B cell (primary cell): ENCODE data around the gene ATL1. TPM values are rescaled to one million over a fixed set of nuclear protein-coding genes. Genes with fewer than 3 reads are reported as not detected.

ENCODE experiments used
- ATAC-seq: fragments of 200-7000 bp; cut with Tn5 transposase; one replicate; pipeline ENCODE4 v1.10.0; 2021; ENCODE audit warnings: low read depth, mild to moderate bottlenecking, moderate number of reproducible peaks, moderate library complexity
- CTCF ChIA-PET: fragments of 350-600 bp; sonication (Branson Sonifier 250); formaldehyde crosslinking; loops from one replicate; lab custom pipeline; 2021; ENCODE audit warnings: antibody characterized with exemption, inconsistent platforms; lab: Charles Lee
- POLR2A ChIA-PET: fragments of 350-600 bp; sonication (Branson Sonifier 250); formaldehyde crosslinking; loops from one replicate; lab custom pipeline; 2021; ENCODE audit warnings: antibody characterized with exemption; lab: Charles Lee
- DNase-seq: peaks from one replicate; pipeline ENCODE4 v3.0.0; 2013
- H2AFZ ChIP-seq: 2 replicates; pipeline ENCODE4 v1.6.1; 2012; ENCODE audit warnings: mild to moderate bottlenecking, low read depth, low read length; ENCODE audit not compliant: insufficient read depth, poor library complexity, severe bottlenecking
- H3K27ac ChIP-seq, 2 donors: 1 replicate in 1 of 2; 2 replicates in 1 of 2; pipeline ENCODE4 v1.5.1; 2012 to 2013; ENCODE audit warnings: low read length in 2 of 2, mild to moderate bottlenecking in 2 of 2, moderate library complexity in 1 of 2
- H3K27me3 ChIP-seq, 4 experiments: fragments of 200-600 bp in 1 of 4; sonication (generic) in 1 of 4; replicated peaks in 1 of 4; 1 replicate in 2 of 4; 2 replicates in 2 of 4; pipeline versions ENCODE4 v1.6.1 to v1.7.0; 2013 to 2016; ENCODE audit warnings: low read length in 3 of 4, mild to moderate bottlenecking in 2 of 4, mixed read lengths in 1 of 4, moderate library complexity in 1 of 4; ENCODE audit not compliant: insufficient read depth in 4 of 4, control insufficient read depth in 3 of 4; ENCODE audit errors: control extremely low read depth in 1 of 4
- H3K36me3 ChIP-seq, 2 experiments: replicated peaks in 1 of 2; 1 replicate in 1 of 2; 2 replicates in 1 of 2; pipeline versions ENCODE4 v1.6.1 to v1.7.1; 2013; ENCODE audit warnings: low read length in 1 of 2; ENCODE audit not compliant: insufficient read depth in 2 of 2, control insufficient read depth in 1 of 2; ENCODE audit errors: control extremely low read depth in 1 of 2, extremely low read depth in 1 of 2
- H3K4me1 ChIP-seq, 2 donors: fragments of 200-600 bp in 1 of 2; sonication (generic) in 1 of 2; 1 replicate in 1 of 2; 2 replicates in 1 of 2; pipeline versions ENCODE4 v1.5.1 to v1.6.1; 2013 to 2017; ENCODE audit warnings: low read length in 2 of 2; ENCODE audit not compliant: control insufficient read depth in 2 of 2, insufficient read depth in 2 of 2
- H3K4me2 ChIP-seq: replicated peaks from 2 replicates; pipeline ENCODE3; 2012; ENCODE audit warnings: mild to moderate bottlenecking, low read depth, low read length; ENCODE audit not compliant: poor library complexity, severe bottlenecking
- H3K4me3 ChIP-seq, 5 experiments: fragments of 200-600 bp in 1 of 5; sonication (generic) in 1 of 5; 1 replicate in 3 of 5; 2 replicates in 2 of 5; pipeline versions ENCODE4 v1.5.1 to v1.7.0; 2011 to 2016; ENCODE audit warnings: low read length in 4 of 5, mild to moderate bottlenecking in 4 of 5, low read depth in 2 of 5, control low read depth in 1 of 5, moderate library complexity in 1 of 5; ENCODE audit not compliant: insufficient read depth in 1 of 5; ENCODE audit errors: control extremely low read depth in 1 of 5, extremely low read depth in 1 of 5
- H3K79me2 ChIP-seq: fragments of 200-600 bp; sonication (generic); one replicate; pipeline ENCODE4 v1.6.0; 2016; ENCODE audit warnings: low read length; ENCODE audit not compliant: control insufficient read depth, insufficient read depth
- H3K9ac ChIP-seq: fragments of 200-600 bp; sonication (generic); 2 replicates; pipeline ENCODE4 v1.6.1; 2017; ENCODE audit warnings: mild to moderate bottlenecking, low read length, moderate library complexity
- H3K9me3 ChIP-seq, 3 donors: one replicate each; pipeline versions ENCODE4 v1.6.1 to v1.7.1; 2013; ENCODE audit warnings: low read length in 2 of 3; ENCODE audit not compliant: control insufficient read depth in 2 of 3, insufficient read depth in 1 of 3; ENCODE audit errors: control extremely low read depth in 1 of 3
- H4K20me1 ChIP-seq: 2 replicates; pipeline ENCODE4 v1.6.0; 2012; ENCODE audit warnings: mild to moderate bottlenecking, low read length; ENCODE audit not compliant: insufficient read depth, control insufficient read depth, poor library complexity, severe bottlenecking
- H3K27ac Mint-ChIP-seq: one replicate; pipeline ENCODE4 v1.8.0; 2021; ENCODE audit warnings: mixed read lengths
- H3K27me3 Mint-ChIP-seq: one replicate; pipeline ENCODE4 v1.8.0; 2021; ENCODE audit warnings: mixed read lengths
- H3K4me1 Mint-ChIP-seq: one replicate; pipeline ENCODE4 v1.8.0; 2021; ENCODE audit warnings: mixed read lengths
- H3K4me3 Mint-ChIP-seq: one replicate; pipeline ENCODE4 v1.8.0; 2021; ENCODE audit warnings: mixed read lengths
- H3K9me3 Mint-ChIP-seq: one replicate; pipeline ENCODE4 v1.8.0; 2022; ENCODE audit warnings: mixed read lengths; ENCODE audit not compliant: insufficient read depth
- EZH2 ChIP-seq: IDR thresholded peaks from 2 replicates; pipeline ENCODE4 v1.6.1; 2012; ENCODE audit warnings: borderline replicate concordance, low read depth, mild to moderate bottlenecking, moderate library complexity, low read length; ENCODE audit not compliant: insufficient read depth, poor library complexity, severe bottlenecking
- WGBS: methylation state at CpG from one replicate; pipeline ENCODE4 v1.1.5; 2013; ENCODE audit warnings: missing lambda C conversion rate; ENCODE audit not compliant: insufficient coverage; 5-methylcytosine and 5-hydroxymethylcytosine counted together
- intact Hi-C: fragments of 100-400 bp; cut with micrococcal nuclease; formaldehyde crosslinking; loops from one replicate; pipeline ENCODE4 v1.10.0; 2022
- polyA plus RNA-seq: library from polyadenylated mRNA; depleted of rRNA; stranded (reverse); fragments of >200 nt; gene quantifications from 2 replicates; pipeline ENCODE4 v1.2.3, GENCODE V29; 2012
- total RNA-seq, 2 donors: library from RNA; stranded (reverse); fragments of 120-200 nt in 1 of 2; gene quantifications; 1 replicate in 1 of 2; 2 replicates in 1 of 2; pipeline versions ENCODE4 v1.2.3 to v1.2.4, GENCODE V29; 2013 to 2022
- TF ChIP-seq, protein P1 (sequence below): fragments of 200-600 bp; IDR thresholded peaks from one replicate; pipeline ENCODE4 v1.8.0; 2022; ENCODE audit warnings: antibody characterized with exemption, mild to moderate bottlenecking

The ATL1 gene
- total and polyA plus RNA-seq, 2 donors (not counting 1 experiment from before 2014, with no cell fraction given) = 2.9 TPM

DNA sequence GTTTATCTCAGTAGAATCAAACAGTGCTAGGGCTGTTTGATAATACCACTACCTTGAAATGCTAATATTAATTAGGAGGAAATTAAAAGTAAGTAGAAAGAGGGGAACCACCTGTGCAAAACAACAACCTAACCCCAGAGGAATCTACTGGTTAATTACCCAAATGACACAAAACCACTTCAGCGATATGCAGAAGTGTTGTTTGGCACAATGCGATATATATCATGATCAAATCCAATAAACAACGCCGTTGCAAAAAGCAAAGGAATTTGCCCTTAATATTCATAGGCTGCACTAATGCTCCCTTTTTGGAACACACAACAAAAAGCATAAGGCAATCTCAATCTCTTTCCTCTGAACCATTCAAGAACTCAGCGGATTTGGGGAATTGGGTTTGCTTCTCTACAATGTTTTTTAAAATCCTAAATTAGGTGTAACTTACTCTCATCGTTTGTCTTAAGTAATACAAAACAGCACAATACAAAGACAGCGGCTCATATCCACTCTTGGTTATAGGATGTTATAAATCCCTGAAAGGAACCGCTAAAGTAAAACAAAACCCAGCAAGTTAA lies 29.1 kb upstream of the ATL1 start:
- H3K4me3 ChIP-seq = peak overlapping the region in 3 of 5 experiments; percentile 64 to 89 (median 76)
- intact Hi-C loops = loop anchor here (5.0 to 10.0 kb wide), 4 partner anchors 291 to 946 kb away; partner anchors contain the start of genes NEMF and RPS29
- Mint-ChIP-seq H3K27ac (peak overlapping the region; percentile 64), H3K4me3 (peak overlapping the region; percentile 93), H3K27me3 (no peaks in the 10 kb centered on the region), H3K9me3 (no peaks in the 10 kb centered on the region), H3K4me1 (peaks cover 53% of the 10 kb centered on the region)
- peak overlapping the region; percentile 79 for H3K9ac ChIP-seq
- H3K36me3 ChIP-seq = peaks cover 0 to 8% of the 10 kb centered on the region in 2 experiments
- H3K27ac ChIP-seq = no peak overlapping the region
- peaks cover 61% of the 10 kb centered on the region for H3K79me2 ChIP-seq
- POLR2A ChIA-PET = interaction anchor here (1.1 kb wide), 1 partner anchor 219 kb away, joined by 3 read pairs; the partner anchor contains the start of genes DMAC2L and L2HGDH
- H3K4me1 ChIP-seq = peaks cover 18 to 37% of the 10 kb centered on the region in 2 donors
- H2AFZ ChIP-seq = no peak overlapping the region
- WGBS = 60% methylated on average over 1 of the region's 8 CpGs
- H3K9me3 ChIP-seq = no peaks in the 10 kb centered on the region
- TF ChIP-seq, protein P1, sequence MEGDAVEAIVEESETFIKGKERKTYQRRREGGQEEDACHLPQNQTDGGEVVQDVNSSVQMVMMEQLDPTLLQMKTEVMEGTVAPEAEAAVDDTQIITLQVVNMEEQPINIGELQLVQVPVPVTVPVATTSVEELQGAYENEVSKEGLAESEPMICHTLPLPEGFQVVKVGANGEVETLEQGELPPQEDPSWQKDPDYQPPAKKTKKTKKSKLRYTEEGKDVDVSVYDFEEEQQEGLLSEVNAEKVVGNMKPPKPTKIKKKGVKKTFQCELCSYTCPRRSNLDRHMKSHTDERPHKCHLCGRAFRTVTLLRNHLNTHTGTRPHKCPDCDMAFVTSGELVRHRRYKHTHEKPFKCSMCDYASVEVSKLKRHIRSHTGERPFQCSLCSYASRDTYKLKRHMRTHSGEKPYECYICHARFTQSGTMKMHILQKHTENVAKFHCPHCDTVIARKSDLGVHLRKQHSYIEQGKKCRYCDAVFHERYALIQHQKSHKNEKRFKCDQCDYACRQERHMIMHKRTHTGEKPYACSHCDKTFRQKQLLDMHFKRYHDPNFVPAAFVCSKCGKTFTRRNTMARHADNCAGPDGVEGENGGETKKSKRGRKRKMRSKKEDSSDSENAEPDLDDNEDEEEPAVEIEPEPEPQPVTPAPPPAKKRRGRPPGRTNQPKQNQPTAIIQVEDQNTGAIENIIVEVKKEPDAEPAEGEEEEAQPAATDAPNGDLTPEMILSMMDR = no peak
- no peak for TF ChIP-seq EZH2
- peak overlapping the region; percentile 93 for H3K4me2 ChIP-seq
- no peaks in the 10 kb centered on the region for H4K20me1 ChIP-seq
- DNase-seq (no peak), ATAC-seq (no peak)
- H3K27me3 ChIP-seq = no peaks in the 10 kb centered on the region
- CTCF ChIA-PET = interaction anchor here (1.8 to 3.0 kb wide), 4 partner anchors 12 to 213 kb away, joined by 7 to 26 read pairs (median 8); no protein-coding TSS in a partner anchor
